Activated CD4-positive, alpha-beta T cell treated with anti-CD3 and anti-CD28 coated beads, Interleukin-2, amount 50 U/mL, for 24 hours (primary cell): ENCODE results near the gene C5orf46.
"Not testable (repeated sequence)": the region's sequence is repeated elsewhere in the genome, so short reads cannot be mapped to it uniquely, and the experiment has no call there.

Experiments used
- DNase-seq, 2 donors: peaks; one replicate each; pipeline ENCODE4 v3.0.0-alpha.2; 2020; ENCODE audit warnings: low read depth in 1 of 2, low spot score in 1 of 2

C5orf46 gene

DNA sequence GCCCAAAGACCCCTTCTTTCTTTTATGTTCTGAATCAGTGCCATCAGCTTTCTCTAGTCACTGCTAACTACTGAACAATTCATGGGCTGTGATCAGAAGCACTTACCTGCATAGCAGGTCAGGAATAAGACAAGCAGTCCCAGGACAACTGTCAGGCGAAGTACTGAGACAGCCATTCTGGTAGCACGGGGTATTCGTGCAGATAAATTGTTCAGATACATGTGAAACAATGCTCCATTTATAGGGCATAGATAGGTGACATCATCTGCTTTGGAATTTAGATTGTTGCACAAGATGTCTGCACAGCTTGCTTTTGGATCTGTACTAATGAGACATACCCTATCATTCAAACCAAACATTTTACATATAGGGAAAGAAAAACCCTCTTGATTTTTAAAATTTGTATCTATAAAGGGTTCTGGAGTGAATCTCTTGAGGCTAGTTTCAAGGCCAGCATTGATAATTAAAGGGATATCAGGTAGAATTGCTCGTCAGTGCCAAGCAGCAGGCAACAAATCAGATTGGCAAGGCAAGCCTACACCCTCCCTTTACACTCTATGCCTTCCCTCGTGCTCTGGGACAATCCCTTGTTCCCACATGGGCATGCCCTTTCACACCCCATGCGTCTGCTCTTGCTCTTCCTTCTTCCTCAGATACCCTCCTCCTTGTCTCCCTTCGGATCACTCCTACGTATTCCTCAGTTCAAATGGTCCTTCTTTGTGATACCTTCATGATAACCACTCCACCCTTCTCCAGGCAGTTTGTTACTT, at the start of gene C5orf46:
TSS of gene C5orf46 (minus strand) at position 213 of the 770 bp plus-strand sequence. CDS start at position 176, 37 bp downstream.
- no peak for DNase-seq

DNA sequence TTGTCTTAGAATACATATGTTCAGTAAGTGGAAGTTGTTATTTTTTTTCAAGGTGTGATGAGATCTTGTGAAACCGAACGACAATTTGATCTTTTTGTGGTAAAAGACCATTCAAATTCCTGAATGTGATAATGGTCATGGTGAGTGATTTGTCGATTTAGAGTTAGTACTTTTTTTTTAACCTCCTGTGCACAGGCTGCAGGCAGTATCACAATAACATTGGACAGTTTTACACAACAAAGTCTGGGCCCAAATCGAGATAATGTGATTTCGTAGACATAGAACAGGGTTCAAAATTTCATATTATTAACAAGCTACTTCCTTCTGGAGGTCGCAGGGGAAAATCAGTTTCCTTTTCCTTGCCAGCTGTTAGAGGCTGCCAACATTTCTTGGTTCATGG, 48.6 kb upstream of the C5orf46 start:
- DNase-seq = no peak

DNA sequence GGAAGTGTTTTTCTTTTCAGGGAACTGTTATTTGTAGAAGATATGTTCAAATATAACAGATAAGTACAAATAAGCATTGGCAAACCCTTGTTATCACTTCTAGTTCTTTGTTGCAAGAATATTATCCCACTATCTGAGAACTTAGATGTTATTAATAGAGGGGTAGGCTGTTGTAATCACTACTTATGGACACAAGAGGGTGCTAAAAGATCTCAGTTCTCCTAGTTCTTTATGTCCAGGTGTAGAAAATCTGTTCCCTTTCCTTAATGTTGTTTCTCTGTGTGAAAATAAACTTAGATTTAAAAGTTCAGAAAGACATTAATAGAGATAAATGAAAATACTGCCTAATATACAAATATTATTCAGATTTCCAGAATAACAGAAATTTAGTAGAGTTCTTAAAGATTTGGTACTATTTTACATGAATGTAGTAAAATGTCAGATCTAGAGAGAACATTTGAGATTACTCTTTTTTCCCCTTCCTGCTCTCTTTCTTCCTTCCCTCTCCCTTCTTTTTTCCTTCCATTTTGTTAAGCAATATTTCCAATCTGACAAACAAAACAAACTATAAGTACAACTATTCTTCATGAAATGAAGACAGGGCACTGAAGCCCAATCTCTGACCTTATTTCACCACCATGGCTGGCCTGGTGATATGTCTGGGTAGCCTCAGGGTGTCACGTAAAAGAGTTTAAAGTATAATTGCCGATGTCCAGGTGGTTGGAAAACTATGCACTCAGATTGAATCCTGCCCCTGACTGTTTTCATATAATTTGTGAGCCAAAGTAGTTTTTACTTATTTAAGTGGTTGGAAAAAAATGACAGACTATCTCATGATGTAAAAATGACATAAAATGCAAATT, 43.6 kb upstream of the C5orf46 start:
- no peak for DNase-seq

DNA sequence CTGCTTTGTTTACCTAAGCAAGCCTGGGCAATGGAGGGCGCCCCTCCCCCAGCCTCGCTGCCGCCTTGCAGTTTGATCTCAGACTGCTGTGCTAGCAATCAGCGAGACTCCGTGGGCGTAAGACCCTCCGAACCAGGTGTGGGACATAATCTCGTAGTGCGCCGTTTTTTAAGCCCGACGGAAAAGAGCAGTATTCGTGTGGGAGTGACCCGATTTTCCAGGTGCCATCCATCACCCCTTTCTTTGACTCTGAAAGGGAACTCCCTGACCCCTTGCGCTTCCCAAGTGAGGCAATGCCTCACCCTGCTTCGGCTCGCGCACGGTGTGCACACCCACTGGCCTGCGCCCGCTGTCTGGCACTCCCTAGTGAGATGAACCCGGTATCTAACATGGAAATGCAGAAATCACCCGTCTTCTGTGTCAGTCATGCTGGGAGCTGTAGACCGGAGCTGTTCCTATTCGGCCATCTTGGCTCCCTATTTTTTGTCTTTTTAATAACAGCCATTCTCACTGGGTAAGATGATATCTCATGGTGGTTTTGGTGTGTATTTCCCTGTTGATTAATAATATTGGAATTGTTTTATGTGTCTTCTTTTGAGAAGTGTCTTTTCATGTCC, 40.4 kb upstream of the C5orf46 start:
- not testable (repeated sequence) for DNase-seq

DNA sequence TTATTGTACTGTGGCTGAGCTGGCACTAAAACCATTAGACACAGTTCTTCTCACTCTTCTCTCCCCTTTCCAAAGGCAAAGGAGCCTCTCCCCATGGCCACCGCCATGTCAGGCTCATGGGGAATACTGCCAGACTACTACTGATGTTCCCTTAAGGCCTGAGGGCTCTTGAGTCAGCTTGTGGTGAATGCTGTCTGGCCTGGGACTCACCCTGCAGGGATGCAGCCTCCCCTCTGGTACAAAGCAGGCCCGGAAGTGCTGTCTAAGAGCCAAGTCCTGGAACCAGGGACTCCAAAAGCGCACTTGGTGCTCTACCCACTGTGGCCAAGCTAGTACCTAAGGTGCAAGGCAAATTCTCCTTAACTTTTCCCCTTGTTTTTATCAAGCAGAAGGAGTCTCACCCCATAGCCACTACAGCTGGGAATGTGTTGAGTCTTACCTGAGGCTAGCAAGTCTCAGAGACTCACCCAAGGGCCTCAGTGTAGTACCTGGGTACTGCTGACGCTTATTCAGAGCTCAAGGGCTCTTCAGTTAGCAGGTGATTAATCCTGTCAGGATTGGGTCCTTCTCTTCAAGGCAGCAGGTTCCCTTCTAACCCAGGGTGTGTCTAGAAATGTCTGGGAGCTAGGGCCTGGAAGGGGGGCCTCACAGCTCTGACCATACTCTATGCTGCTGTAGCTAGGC, 33.2 kb upstream of the C5orf46 start:
- no peak for DNase-seq

DNA sequence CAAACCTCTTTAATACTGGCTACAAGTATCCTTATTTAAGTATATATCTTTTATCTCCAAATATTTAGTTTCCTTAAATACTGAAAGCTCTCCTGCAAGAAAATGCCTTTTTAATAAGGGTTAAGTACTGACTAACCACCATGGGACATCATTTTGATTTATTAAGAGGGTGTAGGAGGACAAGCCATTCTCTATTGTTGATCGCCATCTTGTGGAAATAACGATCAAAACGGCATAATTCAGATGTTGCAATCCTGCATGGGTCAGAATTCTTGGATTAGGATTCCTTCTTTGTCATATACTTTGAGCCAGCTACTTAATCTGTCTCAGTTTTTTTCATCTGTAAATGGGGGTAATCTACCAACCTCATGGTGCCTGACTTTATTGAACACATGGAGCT, 28.7 kb upstream of the C5orf46 start:
- no peak for DNase-seq

DNA sequence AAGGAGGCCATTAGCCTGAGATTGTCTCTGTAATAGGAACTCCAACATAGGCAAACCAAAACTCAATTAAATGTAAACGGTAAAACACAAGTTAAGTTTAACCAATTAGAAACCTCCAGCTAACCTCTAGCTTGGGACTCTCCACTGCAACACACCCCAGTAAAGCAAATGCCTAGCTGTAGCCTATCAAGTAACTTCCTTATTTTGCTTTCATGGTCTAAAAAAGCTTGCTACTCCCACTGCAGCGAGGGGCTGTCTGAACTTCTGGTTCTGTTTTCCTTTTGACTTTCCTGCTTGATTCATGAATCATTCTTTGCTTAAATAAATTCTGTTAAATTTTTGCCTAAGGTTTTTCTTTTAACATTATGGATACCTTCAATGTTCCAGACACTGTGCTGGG, 24.4 kb upstream of the C5orf46 start:
- DNase-seq = no peak

DNA sequence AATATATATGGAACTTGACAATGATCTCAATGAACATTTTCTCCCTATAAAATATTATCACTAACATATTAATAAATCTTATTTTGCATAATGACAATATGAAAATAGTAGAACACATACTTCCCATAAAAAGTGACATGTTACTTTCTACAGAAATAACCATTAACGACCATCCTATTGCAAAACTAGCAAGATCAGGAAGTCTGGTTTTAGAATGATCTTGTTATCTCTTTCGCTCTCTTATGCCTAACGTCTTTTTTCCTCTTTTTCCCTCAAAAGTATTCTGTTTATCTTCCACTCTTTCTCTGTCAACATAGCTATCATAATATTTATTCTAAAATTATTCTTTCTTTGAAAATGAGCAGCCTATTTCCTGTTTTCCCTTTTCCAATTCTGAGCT, 21.6 kb upstream of the C5orf46 start:
- no peak for DNase-seq

DNA sequence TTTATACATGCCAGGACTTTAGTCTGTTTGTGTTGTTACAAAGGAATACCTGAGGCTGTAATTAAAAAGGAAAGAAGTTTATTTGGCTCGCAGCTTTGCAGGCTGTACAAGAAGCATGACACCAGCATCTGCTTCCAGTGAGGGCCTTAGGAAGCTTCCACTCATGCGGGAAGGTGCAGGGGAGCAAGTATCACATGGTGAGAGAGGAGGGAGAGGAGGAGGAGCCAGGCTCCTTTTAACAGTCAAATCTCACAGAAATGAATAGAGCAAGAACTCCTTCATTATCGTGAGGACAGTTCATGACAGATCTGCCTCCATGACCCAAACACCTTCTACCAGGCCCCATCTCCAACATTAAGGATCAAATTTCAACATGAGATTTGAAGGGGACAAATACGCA, 18.7 kb upstream of the C5orf46 start:
- DNase-seq = no peak

DNA sequence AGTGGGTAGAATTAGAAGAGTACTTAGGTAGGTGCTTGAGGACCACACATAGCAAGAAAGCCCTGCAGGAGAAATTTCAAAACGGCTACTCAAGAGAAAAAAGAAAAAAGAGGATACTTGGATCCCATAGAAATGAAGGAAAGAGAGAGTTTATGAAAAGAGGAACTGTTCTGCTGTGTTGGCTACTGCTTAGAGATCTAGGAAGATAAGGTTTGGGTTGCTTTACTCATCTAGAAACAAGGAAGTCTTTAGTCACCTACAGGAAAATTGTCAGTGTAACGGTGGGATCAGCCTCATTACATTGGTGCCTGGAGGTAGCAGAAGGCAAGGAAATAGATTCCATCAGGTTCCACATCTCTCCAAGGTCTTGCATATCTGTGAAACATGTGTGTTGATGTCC, 14.8 kb upstream of the C5orf46 start:
- no peak for DNase-seq

DNA sequence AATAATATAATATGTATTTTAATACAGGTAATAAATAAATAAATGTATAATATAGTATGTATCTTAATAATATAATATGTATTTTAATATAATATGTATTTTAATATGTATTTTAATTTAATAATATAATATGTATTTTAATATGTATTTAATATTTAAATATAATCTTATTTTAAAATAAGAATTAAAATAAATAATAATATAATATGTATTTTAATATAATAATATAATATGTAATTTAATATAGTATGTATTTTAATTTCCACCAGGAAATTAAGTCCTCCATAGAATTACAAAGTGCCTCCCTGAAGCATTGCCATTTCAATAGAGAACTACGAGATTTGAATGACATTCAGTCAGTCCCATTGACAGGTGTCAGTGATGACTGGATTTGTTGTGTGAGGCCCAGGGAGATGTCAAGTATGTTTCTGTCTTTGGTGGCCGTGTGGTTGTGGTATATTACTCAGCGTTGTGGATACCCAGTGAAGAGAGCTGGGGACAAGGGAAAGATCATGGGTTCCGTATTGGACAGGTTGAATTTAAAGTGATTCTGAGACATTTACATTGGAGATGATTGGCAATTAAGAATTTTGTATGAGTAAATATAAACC, 14.2 kb upstream of the C5orf46 start:
- no peak for DNase-seq

DNA sequence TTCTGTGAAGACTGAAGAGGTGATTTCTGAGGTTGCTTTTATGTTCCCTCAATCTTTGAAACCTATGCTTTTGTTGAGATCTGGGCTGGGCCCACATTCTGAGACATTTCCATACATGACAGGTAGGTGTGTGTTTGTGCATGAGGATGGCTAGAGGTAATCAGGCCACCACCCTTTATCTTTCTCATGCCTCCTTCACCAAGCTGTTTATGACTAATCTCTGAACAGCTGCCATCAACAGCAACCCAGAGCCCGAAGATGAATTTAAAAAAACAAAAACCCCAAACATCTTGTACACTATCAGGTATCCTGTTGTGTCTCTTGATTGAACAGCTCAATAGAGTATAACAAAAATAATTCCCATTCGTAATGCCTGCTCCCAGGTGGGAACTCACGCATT, 12.6 kb upstream of the C5orf46 start:
- no peak for DNase-seq

DNA sequence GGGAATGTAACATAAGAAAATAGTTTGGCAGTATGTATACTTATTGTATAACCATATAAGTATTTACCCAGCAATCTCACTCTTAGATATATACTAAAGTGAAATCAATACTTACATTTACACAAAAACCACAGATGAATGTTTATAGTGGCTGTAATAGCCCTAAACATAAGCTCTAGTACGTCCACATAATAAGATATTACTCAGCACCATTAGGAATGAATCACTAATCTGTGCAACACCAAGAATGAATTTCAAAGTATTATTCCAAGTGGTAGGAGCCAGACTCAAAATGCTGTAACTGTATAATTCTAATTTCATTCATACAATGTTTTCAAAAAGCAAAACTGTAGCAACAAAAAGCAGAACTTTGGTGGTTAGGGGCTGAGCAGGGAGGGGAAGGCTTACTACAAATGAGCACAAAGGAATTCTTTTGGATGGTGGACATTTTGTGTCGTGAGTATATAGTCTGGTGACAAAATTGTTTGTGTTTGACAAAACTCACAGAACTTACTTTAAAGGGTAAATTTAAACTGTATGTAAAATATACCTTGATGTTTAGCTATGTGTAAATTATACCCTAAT, 11.9 kb upstream of the C5orf46 start:
- DNase-seq = no peak

DNA sequence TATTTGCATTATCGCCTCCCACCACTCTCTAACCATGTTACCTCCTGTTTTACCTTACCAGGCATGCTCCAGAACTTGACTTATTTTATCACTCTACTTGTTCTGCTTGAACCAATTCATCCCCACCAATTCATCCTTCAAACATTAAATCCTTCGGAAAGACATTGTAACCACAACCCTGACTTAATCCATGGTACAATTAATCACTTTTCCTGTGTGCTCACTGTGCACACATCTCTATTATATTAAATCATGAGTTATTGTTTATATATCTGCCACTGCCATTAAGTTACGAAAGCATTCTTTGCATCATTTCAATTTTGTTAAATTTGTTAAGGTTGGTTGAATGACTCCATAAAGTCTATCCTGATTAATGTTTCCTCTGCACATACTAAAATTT, 7.4 kb upstream of the C5orf46 start:
- DNase-seq = no peak

DNA sequence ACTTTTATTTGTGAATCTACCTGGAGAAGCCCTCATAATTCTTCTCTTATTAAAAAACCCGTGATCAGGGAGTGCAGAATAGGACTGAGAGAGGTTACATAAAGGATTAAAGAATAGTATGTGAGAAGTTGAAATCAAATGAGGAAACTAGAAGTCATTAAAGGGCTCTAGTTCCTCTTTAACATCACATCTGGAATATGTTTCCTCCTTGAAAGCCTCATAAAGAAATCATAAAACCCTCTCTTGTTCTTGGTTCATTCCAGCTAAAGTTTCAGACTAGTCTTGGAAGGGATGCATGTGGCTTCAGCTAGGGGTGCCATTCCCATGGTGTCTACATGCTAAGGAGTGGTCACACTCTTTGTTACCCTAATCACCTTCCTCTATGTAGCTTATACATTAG, 5.7 kb upstream of the C5orf46 start:
- no peak for DNase-seq

DNA sequence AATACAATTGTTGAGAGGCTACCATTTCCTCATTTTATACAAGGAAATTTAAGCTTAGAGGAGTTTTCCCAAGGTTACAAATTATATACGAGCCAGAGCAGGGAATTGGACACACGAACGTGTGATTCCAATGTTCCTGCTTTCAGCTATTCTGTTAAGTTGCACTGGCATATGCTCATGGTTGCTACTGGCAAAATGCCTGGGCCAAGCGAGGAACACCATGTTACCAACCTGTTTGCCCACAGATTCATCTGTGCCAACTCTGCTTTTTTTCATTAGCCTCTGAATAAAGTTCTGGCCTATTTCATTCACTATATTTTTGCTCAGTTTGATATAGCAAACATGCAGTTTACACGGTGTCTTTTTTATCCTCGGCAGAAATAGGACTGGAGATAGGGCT, 5.1 kb upstream of the C5orf46 start:
- no peak for DNase-seq

DNA sequence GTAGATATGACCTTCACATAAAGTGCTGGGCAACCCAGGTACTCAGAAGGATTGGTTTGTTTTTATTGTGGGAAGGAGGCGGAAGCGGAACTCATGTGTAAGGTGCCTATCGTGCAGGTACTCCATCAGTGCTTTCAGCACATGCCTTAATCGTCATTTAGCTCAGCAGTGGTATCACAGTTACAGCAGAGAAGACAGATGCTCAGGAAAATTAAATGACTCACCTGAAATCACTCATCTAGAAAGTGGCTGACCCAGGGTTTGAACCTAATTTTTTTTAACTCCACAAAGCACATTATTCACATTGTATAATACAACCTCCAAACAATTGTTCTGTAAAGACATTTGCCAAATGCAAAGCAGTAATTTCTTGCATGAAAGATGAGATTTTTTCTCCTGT, 2.2 kb downstream of the C5orf46 start:
- DNase-seq = no peak

DNA sequence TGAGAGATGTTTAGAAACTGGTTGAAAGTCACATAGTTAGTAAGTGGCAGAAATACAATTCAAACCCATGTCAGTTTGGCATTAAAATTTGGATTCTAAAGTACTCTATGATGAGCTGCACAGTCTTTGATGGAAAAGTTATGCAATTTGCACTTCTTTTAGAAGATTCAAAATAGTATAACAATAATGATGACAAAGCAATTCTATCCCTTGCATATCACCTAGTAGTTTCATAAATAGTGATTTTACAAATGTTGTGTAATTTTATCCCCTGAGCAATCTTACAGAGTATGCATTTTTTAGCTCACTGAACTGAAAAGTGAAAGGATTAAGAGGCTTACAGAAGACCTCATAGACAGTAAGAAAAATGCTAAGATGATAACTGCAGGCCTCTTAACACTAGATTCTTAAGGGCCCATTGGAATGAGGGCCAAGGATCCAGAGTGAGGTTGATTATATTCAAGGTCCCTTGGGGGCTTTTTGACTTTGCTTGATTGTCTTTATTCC, 3.7 kb downstream of the C5orf46 start:
- DNase-seq = no peak

DNA sequence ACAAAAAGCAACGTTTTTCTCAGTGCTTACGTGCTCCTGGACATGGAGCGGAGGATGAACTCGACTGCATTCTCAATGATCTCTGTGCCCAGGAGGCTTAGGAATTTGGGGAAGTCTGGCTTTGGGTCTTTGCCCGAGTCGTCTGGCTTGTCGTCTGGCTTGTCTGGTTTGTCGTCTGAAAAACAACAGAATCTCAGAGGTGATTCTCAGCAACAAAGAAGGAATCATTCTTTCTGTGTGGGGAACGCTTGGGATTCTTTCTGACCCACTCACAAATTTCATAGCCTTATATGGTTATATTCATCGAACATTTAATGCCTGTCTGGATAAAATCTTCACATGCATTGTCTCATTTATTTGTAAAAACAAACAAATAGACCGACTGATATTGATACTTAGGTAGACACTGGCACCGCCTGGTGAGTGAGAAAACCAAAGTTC, 4.7 kb downstream of the C5orf46 start:
- DNase-seq = no peak

DNA sequence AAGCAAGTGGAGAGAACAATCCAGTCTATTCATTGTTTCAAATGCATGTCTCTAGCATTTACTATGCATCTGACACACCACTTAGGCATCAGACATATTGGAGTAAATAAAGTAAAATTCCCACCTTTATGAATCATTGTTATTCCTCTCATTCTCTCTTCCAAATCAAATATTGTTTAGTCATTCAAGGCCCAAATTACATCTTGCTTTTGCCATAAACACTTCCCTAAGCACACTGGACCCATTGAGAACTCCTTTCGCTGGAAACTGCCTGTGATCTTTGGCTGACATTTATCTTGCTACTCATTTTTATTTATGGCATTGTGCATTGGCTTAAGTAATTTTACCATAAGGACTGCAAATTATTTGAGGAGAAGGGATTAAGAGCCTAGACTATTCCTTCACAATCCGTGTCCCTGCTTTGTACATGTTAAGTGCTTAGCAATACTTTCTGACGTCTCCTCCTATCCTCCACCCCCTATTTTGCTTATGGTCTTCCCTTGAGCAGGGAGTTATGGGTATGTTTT, 7.4 kb downstream of the C5orf46 start:
- no peak for DNase-seq
